Measurements from ENCODE around the gene RPAIN. TPM values are rescaled to one million over a fixed set of nuclear protein-coding genes. Genes with fewer than 3 reads are reported as not detected.

The RPAIN gene
- total and polyA plus RNA-seq, 10 of the 15 experiments (the other 5 are each of a cell fraction or from before 2014, with no cell fraction given) = 45.8 to 109 (median 70.5) TPM

DNA sequence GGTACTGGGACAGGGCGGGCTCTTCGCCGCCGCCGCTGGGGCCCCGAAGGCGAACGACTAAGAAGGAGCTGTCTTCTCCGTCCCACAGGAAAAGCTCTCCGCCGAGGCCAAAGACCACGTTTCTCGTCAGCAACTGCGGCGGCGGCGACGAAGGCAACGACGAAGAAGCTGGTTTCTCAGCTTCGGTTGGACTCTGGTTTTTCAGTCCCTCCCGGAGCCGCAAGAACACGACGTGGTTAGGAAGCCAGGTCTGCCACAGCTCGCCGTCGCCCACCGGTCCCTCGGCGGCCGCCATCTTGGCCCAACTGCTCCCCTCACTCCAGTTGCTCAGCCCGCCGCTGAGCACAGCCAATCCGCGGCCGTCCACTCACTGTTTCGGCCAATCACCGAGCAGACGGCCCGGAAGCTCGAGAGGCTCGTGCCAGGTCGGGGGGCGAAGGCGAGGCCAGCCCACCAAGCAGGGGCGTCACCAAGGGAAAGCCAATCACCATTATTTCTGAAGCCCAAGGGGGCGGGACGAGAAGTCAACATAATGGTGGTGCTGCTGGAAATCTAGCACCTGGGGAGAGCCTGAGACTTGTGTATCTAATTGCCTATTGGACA lies 525 bp upstream of the RPAIN start, which contains the start of gene NUP88 (continued):
- no peak for TF ChIP-seq E2F8 (IDR thresholded peaks at IDR 0.05; ENCODE audit: low read depth, partially characterized antibody)
- TF ChIP-seq KAT2A (conservative IDR thresholded peaks at IDR 0.05; ENCODE audit: control insufficient read depth, low read depth, low read length) = no peak
- TF ChIP-seq RUNX3 (IDR thresholded peaks at IDR 0.05; ENCODE audit: low read length) = no peak
- peak; percentile 5; the same call in 1 of the 2 replicates for TF ChIP-seq SREBF1 (IDR thresholded peaks at IDR 0.05; ENCODE audit: low read length)
- no peak for TF ChIP-seq CEBPZ (IDR thresholded peaks at IDR 0.05; ENCODE audit: low read depth, low read length)
- peak in 1 of 2 experiments; percentile 61; a peak in 1 of 3 replicates for TF ChIP-seq EGR1 (IDR thresholded peaks at IDR 0.05; ENCODE audit: borderline replicate concordance in 1 of 2, low read depth in 2 of 2, low read length in 2 of 2)
- 0 out of 2 replicates have a peak, but pooled peaks have one; percentile 0 for TF ChIP-seq MTA2 (IDR thresholded peaks at IDR 0.05; ENCODE audit: low read depth)
- TF ChIP-seq RFX5 (IDR thresholded peaks at IDR 0.05; ENCODE audit: low read depth, low read length) = peak; percentile 80; the same call in 1 of the 2 replicates
- 0 out of 2 replicates have a peak, but pooled peaks have one; percentile 11 for TF ChIP-seq EED (IDR thresholded peaks at IDR 0.05; ENCODE audit: low read depth)
- TF ChIP-seq, protein P1, sequence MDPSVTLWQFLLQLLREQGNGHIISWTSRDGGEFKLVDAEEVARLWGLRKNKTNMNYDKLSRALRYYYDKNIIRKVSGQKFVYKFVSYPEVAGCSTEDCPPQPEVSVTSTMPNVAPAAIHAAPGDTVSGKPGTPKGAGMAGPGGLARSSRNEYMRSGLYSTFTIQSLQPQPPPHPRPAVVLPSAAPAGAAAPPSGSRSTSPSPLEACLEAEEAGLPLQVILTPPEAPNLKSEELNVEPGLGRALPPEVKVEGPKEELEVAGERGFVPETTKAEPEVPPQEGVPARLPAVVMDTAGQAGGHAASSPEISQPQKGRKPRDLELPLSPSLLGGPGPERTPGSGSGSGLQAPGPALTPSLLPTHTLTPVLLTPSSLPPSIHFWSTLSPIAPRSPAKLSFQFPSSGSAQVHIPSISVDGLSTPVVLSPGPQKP (IDR thresholded peaks at IDR 0.05; ENCODE audit: low read depth, low read length) = 0 out of 2 replicates have a peak, but pooled peaks have one; percentile 16
- TF ChIP-seq CREM (IDR thresholded peaks at IDR 0.05; ENCODE audit: low read depth) = peak; percentile 60
- TF ChIP-seq CHD2 (IDR thresholded peaks at IDR 0.05; ENCODE audit: borderline replicate concordance, low read depth, low read length) = peak; percentile 47; the same call in 1 of the 2 replicates
- TF ChIP-seq WRNIP1 (IDR thresholded peaks at IDR 0.05; ENCODE audit: borderline replicate concordance, low read depth, low read length) = no peak
- TF ChIP-seq HDGF (IDR thresholded peaks at IDR 0.05) = peak; percentile 83; the same call in 1 of the 2 replicates
- TF ChIP-seq, protein P2, sequence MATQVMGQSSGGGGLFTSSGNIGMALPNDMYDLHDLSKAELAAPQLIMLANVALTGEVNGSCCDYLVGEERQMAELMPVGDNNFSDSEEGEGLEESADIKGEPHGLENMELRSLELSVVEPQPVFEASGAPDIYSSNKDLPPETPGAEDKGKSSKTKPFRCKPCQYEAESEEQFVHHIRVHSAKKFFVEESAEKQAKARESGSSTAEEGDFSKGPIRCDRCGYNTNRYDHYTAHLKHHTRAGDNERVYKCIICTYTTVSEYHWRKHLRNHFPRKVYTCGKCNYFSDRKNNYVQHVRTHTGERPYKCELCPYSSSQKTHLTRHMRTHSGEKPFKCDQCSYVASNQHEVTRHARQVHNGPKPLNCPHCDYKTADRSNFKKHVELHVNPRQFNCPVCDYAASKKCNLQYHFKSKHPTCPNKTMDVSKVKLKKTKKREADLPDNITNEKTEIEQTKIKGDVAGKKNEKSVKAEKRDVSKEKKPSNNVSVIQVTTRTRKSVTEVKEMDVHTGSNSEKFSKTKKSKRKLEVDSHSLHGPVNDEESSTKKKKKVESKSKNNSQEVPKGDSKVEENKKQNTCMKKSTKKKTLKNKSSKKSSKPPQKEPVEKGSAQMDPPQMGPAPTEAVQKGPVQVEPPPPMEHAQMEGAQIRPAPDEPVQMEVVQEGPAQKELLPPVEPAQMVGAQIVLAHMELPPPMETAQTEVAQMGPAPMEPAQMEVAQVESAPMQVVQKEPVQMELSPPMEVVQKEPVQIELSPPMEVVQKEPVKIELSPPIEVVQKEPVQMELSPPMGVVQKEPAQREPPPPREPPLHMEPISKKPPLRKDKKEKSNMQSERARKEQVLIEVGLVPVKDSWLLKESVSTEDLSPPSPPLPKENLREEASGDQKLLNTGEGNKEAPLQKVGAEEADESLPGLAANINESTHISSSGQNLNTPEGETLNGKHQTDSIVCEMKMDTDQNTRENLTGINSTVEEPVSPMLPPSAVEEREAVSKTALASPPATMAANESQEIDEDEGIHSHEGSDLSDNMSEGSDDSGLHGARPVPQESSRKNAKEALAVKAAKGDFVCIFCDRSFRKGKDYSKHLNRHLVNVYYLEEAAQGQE (IDR thresholded peaks at IDR 0.05; ENCODE audit: low read depth, low read length) = no peak
- TF ChIP-seq, protein P3, sequence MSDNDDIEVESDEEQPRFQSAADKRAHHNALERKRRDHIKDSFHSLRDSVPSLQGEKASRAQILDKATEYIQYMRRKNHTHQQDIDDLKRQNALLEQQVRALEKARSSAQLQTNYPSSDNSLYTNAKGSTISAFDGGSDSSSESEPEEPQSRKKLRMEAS (IDR thresholded peaks at IDR 0.05; ENCODE audit: low read depth, low read length) = no peak
- no peak for TF ChIP-seq STAT3 (IDR thresholded peaks at IDR 0.05; ENCODE audit: low read depth, low read length)
- 0 out of 2 replicates have a peak, but pooled peaks have one; percentile 30 for TF ChIP-seq RB1 (IDR thresholded peaks at IDR 0.05; ENCODE audit: borderline replicate concordance)
- TF ChIP-seq ZNF274 (IDR thresholded peaks at IDR 0.05; ENCODE audit: insufficient read depth, insufficient read length) = no peak
